Activated T-cell treated with anti-CD3 and anti-CD28 coated beads, Interleukin-2, amount 50 U/mL, for 24 hours (primary cell): ENCODE measurements around the gene MARK4.
"Not testable (repeated sequence)": the region's sequence is repeated elsewhere in the genome, so short reads cannot be mapped to it uniquely, and the experiment has no call there.

Experiments used
- DNase-seq: peaks from one replicate; pipeline ENCODE4 v3.0.0-alpha.2; 2020
- H3K27ac Mint-ChIP-seq: 2 replicates; pipeline ENCODE4 v1.8.0; 2020; ENCODE audit warnings: mild to moderate bottlenecking, mixed read lengths
- H3K27me3 Mint-ChIP-seq: 2 replicates; pipeline ENCODE4 v1.8.0; 2020; ENCODE audit warnings: mixed read lengths
- H3K36me3 Mint-ChIP-seq: 2 replicates; pipeline ENCODE4 v1.8.0; 2020; ENCODE audit warnings: low read depth, mixed read lengths
- H3K4me1 Mint-ChIP-seq: 2 replicates; pipeline ENCODE4 v1.8.0; 2020; ENCODE audit warnings: low read depth, mixed read lengths
- H3K4me3 Mint-ChIP-seq: 2 replicates; pipeline ENCODE4 v1.8.0; 2020; ENCODE audit warnings: mild to moderate bottlenecking, moderate library complexity, mixed read lengths
- H3K9me3 Mint-ChIP-seq: 2 replicates; pipeline ENCODE4 v1.8.0; 2020; ENCODE audit warnings: mixed read lengths

The MARK4 gene

DNA sequence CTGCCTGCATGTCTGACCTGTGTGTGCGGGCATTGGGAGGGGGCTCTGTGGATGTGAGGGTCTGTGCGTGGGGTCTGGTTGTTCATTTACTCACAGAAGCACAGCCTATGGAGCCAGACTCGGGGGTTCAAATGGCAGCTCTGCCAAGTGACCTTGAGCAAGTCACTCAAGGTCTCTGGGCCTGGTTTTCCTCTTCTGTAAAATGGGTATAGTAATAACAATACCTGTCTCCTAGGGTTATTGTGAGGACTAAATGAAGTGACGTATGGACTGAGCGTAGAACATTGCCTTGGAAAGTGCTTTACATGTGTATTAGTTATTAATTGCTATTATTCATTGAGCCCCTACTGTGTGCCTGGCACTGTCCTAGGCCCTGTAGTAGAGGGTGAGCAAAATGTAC, 47.2 kb downstream of the MARK4 start:
- H3K36me3 Mint-ChIP-seq, result peaks cover 51% of the 10 kb centered on the region
- H3K9me3 Mint-ChIP-seq, result no peaks in the 10 kb centered on the region
- no peak for DNase-seq
- peaks cover 10% of the 10 kb centered on the region for H3K4me1 Mint-ChIP-seq
- no peak overlapping the region for H3K4me3 Mint-ChIP-seq
- H3K27ac Mint-ChIP-seq, result no peak overlapping the region
- no peaks in the 10 kb centered on the region for H3K27me3 Mint-ChIP-seq

DNA sequence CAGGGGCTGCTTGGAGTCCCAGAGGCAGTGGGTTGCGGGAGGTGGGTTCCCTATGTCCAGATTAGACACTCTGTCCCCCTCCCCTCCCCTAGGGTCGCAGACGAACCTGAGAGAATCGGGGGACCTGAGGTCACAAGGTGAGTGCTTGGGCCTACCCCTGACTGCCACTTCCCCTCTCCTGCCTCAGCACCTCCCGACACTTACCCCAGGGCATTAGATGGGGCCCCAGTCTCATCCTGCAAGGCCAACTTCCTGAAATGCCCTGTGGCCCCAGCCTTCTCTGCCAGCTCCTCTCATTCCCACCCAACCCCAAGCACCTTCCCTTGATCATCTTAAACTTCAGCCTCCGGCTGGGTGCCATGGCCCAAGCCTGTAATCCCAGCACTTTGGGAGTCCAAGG, 48.6 kb downstream of the MARK4 start:
- H3K36me3 Mint-ChIP-seq, result peaks cover 38% of the 10 kb centered on the region
- no peaks in the 10 kb centered on the region for H3K27me3 Mint-ChIP-seq
- H3K27ac Mint-ChIP-seq, result no peak overlapping the region
- H3K9me3 Mint-ChIP-seq, result no peaks in the 10 kb centered on the region
- no peaks in the 10 kb centered on the region for H3K4me1 Mint-ChIP-seq
- DNase-seq, result no peak
- H3K4me3 Mint-ChIP-seq, result no peak overlapping the region

DNA sequence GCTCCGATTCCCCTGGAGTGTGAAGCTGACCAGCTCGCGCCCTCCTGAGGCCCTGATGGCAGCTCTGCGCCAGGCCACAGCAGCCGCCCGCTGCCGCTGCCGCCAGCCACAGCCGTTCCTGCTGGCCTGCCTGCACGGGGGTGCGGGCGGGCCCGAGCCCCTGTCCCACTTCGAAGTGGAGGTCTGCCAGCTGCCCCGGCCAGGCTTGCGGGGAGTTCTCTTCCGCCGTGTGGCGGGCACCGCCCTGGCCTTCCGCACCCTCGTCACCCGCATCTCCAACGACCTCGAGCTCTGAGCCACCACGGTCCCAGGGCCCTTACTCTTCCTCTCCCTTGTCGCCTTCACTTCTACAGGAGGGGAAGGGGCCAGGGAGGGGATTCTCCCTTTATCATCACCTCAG, 51.3 kb downstream of the MARK4 start:
- Mint-ChIP-seq H3K27ac (no peak overlapping the region), H3K27me3 (peaks cover under 1% of the 10 kb centered on the region), H3K9me3 (no peaks in the 10 kb centered on the region), H3K4me3 (no peak overlapping the region), H3K4me1 (no peaks in the 10 kb centered on the region), H3K36me3 (peaks cover 26% of the 10 kb centered on the region)
- DNase-seq, result no peak

DNA sequence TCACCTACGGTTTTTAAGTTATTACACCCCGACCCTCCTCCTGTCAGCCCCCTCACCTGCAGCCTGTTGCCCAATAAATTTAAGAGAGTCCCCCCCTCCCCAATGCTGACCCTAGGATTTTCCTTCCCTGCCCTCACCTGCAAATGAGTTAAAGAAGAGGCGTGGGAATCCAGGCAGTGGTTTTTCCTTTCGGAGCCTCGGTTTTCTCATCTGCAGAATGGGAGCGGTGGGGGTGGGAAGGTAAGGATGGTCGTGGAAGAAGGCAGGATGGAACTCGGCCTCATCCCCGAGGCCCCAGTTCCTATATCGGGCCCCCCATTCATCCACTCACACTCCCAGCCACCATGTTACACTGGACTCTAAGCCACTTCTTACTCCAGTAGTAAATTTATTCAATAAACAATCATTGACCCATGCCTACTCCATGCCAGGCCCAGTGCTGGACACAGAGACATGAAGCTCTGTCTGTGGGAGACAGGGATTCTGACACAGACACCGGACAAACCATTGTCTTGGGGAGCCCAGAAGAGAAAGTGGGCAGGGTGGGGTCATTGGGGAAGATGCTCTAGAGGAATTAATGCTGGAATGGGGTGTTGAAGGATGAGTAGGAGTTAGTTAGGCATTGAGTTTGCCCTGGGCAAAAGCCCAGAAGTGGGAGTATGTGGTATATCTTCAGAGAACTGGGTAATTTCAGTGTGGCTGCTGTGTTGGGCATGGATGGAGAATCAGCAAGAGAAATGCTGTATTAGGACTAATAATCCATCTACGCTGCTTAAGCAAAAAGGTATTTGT, 52.4 kb downstream of the MARK4 start:
- Mint-ChIP-seq H3K27me3 (peaks cover 2% of the 10 kb centered on the region), H3K36me3 (peaks cover 21% of the 10 kb centered on the region), H3K27ac (no peak overlapping the region), H3K4me3 (no peak overlapping the region), H3K4me1 (no peaks in the 10 kb centered on the region), H3K9me3 (no peaks in the 10 kb centered on the region)
- no peak for DNase-seq

DNA sequence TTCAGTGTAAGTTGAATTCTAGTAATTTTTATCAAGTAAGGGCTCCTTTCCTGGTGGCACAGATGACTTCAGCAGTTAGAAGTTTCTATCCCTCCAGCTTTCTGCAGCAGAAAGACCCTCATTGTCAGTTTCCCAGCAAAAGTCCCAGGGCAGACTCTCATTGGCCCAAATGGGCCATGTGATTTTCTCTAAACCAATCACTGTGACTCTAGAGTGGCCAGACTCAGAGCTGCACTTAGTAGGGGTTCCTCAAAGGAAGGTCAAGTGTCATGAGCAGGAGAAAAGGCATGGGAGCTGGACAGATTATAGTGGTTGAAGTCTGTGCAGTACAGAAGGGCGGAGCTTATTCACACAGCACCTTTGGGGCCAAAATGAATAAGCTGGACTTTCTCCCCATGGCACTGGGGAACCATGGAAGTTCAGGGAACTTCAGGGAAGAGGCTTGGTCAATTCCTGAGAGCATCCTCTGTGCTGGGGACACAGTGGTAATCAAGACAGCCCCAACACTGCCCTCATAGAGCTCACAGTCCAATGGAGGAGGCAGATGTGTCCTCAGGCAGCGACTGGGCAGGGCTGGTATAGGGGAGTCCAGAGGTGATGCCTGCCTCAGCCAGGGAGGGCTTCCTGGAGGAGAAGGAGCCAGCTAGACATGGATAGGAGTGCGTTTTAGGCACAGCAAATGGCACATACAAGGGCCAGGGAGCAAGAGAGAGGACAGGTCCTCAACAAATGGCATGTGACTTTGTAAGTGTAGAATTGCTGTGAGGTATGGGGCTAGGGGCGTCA, 53.3 kb downstream of the MARK4 start:
- peaks cover 16% of the 10 kb centered on the region for H3K36me3 Mint-ChIP-seq
- DNase-seq, result no peak
- no peak overlapping the region for H3K27ac Mint-ChIP-seq
- no peaks in the 10 kb centered on the region for H3K9me3 Mint-ChIP-seq
- no peak overlapping the region for H3K4me3 Mint-ChIP-seq
- H3K27me3 Mint-ChIP-seq, result peaks cover 2% of the 10 kb centered on the region
- no peaks in the 10 kb centered on the region for H3K4me1 Mint-ChIP-seq

DNA sequence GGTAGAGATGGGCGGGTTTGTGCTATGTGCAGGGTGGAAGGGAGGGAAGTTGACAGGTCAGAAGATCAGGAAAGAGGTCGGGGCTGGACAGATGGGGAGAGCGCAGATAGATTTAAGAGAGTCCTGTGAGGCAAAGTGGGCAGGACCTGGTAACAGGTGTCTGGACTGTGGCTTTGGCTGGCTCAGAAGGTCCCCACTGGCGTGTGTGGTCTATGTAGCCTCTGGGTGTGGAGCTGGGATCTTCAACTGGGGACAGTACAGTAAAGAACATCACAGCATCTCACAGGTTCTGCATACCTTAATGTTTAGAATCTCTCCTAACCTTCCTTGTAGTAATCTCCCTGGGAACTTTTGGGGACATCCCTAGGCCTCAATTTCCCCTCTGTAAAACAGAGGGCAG, 53.9 kb downstream of the MARK4 start:
- Mint-ChIP-seq H3K9me3 (no peaks in the 10 kb centered on the region), H3K4me1 (no peaks in the 10 kb centered on the region), H3K36me3 (peaks cover 10% of the 10 kb centered on the region), H3K4me3 (no peak overlapping the region), H3K27ac (no peak overlapping the region), H3K27me3 (peaks cover 2% of the 10 kb centered on the region)
- no peak for DNase-seq

DNA sequence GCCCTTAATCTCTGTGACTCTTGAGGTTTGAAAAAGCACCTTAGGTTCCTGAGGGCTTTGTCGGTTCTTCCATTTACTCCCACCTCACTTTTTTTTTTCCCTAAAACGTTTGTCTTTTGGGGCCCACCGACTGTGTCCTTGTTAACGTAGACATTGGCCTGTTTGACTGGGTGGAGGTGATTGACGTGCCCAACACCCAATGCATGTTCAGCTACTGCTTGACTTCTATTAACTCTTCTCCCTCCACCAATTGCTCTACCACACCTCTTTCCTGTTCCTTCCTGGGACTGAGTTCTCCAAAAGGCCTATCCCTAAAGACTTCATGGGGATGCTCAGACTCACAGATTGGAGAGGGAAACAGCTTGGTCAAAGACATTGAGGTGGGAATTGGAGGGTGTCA, 54.4 kb downstream of the MARK4 start:
- H3K27me3 Mint-ChIP-seq, result peaks cover 2% of the 10 kb centered on the region
- no peak for DNase-seq
- H3K27ac Mint-ChIP-seq, result no peak overlapping the region
- H3K4me1 Mint-ChIP-seq, result no peaks in the 10 kb centered on the region
- no peak overlapping the region for H3K4me3 Mint-ChIP-seq
- no peaks in the 10 kb centered on the region for H3K9me3 Mint-ChIP-seq
- peaks cover 7% of the 10 kb centered on the region for H3K36me3 Mint-ChIP-seq

DNA sequence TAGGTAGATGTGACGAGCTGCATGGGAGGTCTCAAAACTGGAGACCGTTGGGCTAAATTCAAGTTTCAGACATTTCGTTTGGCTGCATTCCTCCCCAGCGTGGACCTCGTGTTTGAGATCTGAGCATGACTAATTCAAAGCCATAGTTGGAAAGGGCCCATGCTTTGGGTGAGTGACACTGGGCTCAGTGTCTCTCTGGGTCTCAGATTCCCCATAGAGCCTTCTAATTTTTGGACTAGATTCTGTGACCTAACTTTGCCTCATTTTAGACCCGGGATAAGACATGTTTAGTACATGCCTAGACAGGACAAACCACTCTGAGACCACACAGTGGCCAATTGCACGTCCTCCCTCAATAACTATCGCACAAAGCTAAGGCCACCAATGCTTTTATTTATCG, 55.0 kb downstream of the MARK4 start:
- Mint-ChIP-seq H3K27me3 (peaks cover 2% of the 10 kb centered on the region), H3K27ac (no peak overlapping the region), H3K4me3 (no peak overlapping the region), H3K9me3 (no peaks in the 10 kb centered on the region), H3K4me1 (no peaks in the 10 kb centered on the region), H3K36me3 (peaks cover 2% of the 10 kb centered on the region)
- DNase-seq, result no peak

DNA sequence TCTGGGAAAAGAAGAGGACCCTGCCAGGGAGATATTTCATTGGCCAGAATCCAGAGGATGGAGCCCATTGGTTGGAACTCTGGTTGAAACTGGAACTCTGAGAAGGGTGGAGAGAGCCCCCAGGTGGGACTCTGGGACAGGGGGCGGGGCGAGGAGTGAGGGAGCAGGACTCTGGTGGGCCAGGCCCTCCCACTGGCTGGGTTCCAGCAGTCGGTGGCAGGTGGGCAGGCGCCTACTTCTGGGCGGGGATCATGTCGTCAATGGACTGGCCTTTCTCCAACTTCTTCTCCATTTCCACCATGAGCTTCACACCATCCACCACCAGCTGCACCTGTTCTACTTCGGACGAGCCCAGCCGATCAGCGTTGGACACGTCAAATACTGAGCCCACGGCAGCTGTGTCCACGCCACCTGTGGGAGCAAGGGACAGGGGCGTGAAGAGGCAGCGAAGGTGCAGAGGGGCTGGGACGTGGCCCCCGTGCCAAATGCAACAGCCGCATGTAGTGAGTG, 55.5 kb downstream of the MARK4 start:
- Mint-ChIP-seq H3K4me1 (no peaks in the 10 kb centered on the region), H3K4me3 (no peak overlapping the region), H3K9me3 (no peaks in the 10 kb centered on the region), H3K36me3 (peaks cover 2% of the 10 kb centered on the region), H3K27ac (no peak overlapping the region), H3K27me3 (peaks cover 6% of the 10 kb centered on the region)
- no peak for DNase-seq

DNA sequence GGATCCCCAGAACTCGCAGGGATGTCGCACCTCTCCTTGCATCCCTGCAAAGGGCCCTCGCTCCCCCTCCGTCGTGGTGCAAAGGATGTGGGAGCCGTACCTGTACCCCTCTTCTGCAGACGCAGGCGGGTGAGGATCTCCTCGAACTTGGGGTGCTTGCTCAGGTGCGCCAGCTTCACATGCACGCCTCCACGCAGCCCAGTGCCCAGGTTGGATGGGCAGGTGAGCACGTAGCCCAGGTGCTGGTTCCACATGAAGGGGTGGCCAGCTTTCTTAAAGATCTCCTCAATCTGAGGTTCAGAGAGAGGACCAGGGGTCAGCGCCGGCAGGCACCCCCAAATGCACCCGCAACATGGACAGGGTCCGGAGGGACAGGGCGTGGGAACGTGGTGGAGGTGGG, 56.3 kb downstream of the MARK4 start:
- no peak for DNase-seq
- no peak overlapping the region for H3K4me3 Mint-ChIP-seq
- H3K27ac Mint-ChIP-seq, result no peak overlapping the region
- H3K4me1 Mint-ChIP-seq, result no peaks in the 10 kb centered on the region
- H3K36me3 Mint-ChIP-seq, result no peaks in the 10 kb centered on the region
- no peaks in the 10 kb centered on the region for H3K9me3 Mint-ChIP-seq
- H3K27me3 Mint-ChIP-seq, result peaks cover 9% of the 10 kb centered on the region

DNA sequence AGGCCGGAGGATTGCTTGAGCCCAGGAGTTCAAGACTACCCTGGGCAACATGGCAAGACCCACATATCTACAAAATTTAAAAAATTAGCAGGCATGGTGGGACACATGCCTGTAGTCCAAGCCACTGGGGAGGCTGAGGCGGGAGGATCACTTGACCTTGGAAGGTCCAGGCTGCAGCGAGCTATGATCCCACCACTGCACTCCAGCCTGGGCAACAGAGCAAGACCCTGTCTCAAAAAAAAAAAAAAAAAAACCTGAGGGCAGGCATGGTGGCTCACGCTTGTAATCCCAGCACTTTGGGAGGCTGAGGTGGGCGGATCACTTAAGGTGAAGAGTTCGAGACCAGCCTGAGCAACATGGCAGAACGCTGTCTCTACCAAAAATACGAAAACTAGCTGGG, 58.3 kb downstream of the MARK4 start:
- H3K36me3 Mint-ChIP-seq, DNase-seq, H3K4me3 Mint-ChIP-seq, H3K9me3 Mint-ChIP-seq, H3K4me1 Mint-ChIP-seq, H3K27ac Mint-ChIP-seq: not testable (repeated sequence)
- H3K27me3 Mint-ChIP-seq, result peaks cover 13% of the 10 kb centered on the region

DNA sequence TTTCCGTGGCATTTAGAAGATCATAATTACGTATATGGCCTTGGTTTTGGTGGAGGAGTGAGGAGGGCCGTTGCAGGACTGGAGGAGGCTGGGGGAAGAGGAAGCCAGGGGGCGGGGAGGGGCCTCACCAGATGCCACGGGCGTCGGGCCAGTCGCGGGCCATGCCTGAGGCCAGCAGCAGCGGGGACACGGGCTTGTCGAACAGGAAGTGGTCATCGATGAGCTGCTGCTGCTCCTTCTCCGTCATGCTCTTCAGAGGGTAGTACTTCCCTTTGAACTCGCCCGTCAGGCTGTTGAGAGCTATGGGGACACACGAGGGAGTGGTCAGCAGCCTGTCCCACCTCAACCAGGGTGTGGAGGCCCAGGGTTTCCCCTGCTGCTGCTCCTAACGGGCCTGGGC, 60.5 kb downstream of the MARK4 start:
- H3K27ac Mint-ChIP-seq, result no peak overlapping the region
- H3K36me3 Mint-ChIP-seq, result no peaks in the 10 kb centered on the region
- H3K4me3 Mint-ChIP-seq, result no peak overlapping the region
- H3K9me3 Mint-ChIP-seq, result no peaks in the 10 kb centered on the region
- DNase-seq, result no peak
- no peaks in the 10 kb centered on the region for H3K4me1 Mint-ChIP-seq
- peaks cover 26% of the 10 kb centered on the region for H3K27me3 Mint-ChIP-seq

DNA sequence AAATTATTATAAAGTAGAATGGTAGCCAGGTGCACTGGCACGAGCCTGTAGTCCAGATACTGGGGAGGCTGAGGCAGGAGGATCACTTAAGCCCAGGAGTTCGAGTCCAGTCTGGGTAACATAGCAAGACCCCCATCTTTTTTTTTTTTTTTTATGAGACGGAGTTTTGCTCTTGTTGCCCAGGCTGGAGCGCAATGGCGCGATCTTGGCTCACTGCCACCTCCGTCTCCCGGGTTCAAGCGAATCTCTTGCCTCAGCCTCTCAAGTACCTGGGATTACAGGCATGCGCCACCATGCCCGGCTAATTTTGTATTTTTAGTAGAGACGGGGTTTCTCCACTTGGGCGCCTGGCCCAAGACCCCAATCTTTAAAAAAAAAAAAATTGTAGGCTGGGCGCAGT, 61.2 kb downstream of the MARK4 start:
- peaks cover 30% of the 10 kb centered on the region for H3K27me3 Mint-ChIP-seq
- H3K36me3 Mint-ChIP-seq, H3K27ac Mint-ChIP-seq, DNase-seq, H3K4me3 Mint-ChIP-seq, H3K4me1 Mint-ChIP-seq, H3K9me3 Mint-ChIP-seq: not testable (repeated sequence)

DNA sequence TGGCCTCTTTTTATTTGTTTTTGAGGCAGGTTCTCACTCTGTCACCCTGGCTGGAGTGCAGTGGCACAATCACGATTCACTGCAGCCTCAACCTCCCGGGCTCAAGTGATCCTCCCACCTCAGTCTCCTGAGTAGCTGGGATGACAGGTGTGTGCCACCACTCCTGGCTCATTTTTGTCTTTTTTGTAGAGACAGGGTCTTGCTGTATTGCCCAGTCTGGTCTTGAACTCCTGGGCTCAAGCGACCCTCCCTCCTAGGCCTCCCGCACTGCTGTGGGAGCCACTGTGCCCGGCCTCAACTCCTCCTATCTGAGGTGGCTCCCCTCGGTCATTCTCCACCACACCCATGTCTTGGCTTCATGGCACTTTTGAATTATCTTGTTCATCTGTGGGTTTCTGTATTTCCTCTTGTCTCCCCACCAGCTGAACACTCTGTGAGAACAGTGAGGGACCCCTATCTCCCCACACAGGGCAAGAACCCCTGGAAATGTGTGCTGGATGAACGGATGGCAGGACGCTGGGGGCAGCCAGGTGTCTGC, 63.7 kb downstream of the MARK4 start:
- Mint-ChIP-seq H3K27ac (no peak overlapping the region), H3K27me3 (peaks cover 49% of the 10 kb centered on the region), H3K4me3 (no peak overlapping the region), H3K9me3 (no peaks in the 10 kb centered on the region), H3K4me1 (no peaks in the 10 kb centered on the region), H3K36me3 (no peaks in the 10 kb centered on the region)
- no peak for DNase-seq

DNA sequence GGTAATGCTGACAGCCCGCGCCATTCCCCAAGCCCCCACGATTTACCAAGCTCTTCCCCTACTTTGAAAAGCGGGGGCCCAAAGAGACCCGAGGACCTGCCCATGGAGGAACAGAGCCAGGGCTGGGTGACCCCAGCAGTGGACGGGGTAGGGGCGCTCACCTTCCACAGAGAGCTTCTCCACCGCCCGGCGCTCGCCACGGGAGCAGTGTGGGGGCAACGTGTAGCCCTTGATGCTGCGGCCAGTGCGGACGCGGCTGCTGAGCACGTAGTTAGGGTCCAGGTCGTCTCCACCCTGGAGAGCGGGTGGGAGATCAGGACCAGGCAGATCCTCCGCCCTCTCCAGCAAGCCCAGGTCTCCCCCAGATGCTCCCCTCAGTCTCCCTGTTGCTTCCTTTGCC, 64.2 kb downstream of the MARK4 start:
- Mint-ChIP-seq H3K4me3 (no peak overlapping the region), H3K36me3 (no peaks in the 10 kb centered on the region), H3K27me3 (peaks cover 49% of the 10 kb centered on the region), H3K9me3 (no peaks in the 10 kb centered on the region), H3K27ac (no peak overlapping the region), H3K4me1 (no peaks in the 10 kb centered on the region)
- no peak for DNase-seq
